RPMI7951 (cell line): ENCODE data around the gene RHBDD1. TPM values are rescaled to one million over a fixed set of nuclear protein-coding genes. Genes with fewer than 3 reads are reported as not detected.
A peak's percentile ranks its signal among the peaks of the same experiment; 100 is the strongest.

Experiments used
- DNase-seq: peaks from one replicate; pipeline ENCODE4 v3.0.0-alpha.2; 2012; ENCODE audit warnings: low read depth
- total RNA-seq: library from RNA; depleted of rRNA; stranded (reverse); fragments of >200 nt; shearing (Covaris generic); gene quantifications from 2 replicates; pipeline ENCODE4 v1.2.3, GENCODE V29; 2014

Gene RHBDD1
- total RNA-seq, 1 experiment from 2014 or later: 7.9 TPM

DNA sequence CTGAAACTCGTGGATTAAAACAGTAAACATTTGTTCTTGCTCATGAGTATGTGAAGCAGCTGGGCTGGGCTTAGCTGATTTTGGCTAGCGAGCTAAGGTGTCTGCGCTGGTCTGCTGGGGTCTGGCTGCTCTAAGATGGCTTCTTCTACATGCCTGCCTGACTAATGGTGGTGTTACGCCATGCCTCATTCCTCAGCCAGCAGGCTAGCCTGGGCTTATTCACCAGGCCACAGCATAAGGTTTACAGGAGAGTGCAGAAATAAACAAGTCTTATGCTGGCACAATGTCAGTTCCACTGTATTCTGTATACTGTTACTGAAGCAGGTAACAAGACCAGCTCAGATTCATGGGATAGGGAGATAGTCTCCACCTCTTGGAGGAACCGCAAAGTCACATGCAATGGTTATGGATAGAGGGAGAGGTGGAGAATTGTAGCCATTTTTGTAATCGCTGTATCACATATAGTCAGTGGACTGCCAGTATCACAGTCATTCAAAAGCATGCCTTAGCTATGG lies 80.0 kb downstream of the RHBDD1 start:
- DNase-seq: peak; percentile 20

- DNase-seq: no peak
Observed at GRCh38 chr2:226916669-226917068, 80.8 kb downstream of the RHBDD1 start.

DNA sequence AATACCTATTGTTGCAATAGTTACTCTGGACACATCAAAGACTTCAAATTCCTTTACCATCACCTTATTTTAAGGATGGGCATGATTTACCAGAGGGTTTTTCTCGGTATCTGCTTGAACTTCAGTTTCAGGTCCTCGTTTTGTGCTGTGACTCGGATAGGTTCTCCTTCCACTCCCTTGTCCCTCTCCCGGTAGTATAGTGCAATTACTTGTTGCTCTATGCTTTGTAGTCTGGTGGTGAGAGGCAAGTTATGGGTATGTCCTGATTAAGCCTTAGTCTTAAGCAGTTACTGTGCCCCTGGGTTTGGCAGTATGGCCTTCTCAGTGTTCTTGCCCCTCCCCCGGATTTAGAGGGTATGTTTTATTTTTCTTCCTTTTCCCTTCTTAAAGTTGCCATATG lies 96.6 kb downstream of the RHBDD1 start:
- no peak for DNase-seq

DNA sequence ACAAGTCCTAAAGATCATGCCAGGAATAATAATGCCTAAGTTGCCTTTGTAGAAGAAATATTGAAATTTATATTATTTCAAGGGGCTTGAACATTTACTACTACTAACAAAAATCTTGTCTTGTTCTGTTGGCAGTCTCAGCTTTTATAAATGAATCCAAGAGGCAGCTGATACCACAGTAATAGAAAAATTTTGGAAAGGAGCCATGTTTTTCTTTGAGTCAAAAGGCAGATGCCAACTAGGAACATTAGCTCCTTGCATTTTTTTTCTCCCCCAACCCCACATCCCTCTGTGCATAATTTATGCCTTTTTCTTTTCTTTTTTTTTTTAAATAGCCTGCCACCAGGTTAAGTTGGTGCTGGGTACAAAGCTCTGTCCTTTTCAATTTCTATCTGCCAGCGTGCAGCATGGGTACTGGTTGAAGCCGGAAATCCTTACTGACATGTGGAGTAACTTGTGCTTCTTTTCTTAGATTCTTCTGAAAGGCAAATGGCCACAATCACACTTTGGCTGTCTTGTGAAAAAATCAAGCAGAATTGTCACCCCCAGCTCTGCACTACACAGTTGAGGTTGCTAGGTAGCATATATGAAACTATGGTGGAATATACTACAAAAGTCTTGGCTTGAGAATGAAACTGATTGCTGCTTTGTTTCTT lies 98.8 kb downstream of the RHBDD1 start:
- DNase-seq: no peak

GRCh38 chr2:226943862-226944620 lies 108.2 kb downstream of the RHBDD1 start:
- no peak for DNase-seq

DNA sequence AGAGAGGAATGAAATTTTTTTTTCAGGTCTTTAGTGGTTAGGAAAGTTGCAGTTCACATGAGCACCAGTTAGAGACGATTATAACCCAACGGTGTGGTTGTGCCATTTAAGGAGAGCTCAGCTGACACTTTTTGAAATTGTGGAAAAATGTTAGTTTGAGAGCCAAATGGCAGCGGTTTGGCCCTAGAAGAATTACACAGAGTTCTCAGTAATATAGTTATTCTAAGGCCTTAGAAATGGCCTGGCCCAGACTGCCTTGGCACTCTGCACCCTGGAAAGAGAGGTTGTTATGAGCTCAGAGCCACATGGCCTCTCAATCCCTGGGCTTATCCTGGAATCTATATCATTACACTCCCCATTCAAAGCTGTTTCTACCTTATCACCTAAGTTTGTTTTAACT lies 117.4 kb downstream of the RHBDD1 start:
- no peak for DNase-seq

- DNase-seq: no peak
Observed at GRCh38 chr2:226953826-226954225, 118.0 kb downstream of the RHBDD1 start.

DNA sequence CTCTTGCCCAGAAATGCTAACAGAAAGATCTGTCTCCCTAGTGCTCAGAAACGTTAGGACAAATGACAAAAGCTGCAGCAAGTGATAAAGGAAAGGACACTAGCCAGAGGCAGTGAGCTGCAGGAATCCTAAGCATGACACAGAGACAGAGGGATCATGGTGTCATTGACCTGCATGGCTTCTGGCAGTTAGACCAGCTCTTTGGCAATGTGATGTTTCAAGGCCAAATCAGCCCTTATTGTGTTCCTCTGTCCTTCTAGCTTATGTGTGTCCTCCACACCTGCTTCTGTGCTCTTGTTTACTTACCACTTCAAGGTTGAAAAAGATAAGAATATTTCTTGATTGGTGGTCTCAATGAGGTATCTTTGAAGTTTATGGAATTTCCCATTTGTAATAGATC lies 120.8 kb downstream of the RHBDD1 start:
- no peak for DNase-seq

DNA sequence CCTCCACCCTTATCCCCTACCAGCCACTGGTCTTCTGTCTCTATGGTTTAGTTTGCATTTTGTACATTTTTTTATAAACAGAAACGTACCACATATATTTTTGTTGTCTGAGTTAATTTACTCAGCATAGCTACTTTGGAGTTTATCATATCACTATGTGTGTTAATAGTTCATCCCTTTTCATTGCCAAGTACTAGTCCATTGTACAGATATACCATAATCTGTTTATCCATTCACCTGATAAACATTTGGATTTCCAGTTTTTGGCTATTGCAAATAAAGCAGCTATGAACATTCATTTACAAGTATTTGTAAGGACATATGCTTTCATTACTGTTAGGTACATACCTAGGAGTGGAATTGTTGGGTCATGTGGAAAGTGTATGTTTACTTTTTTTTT lies 123.6 kb downstream of the RHBDD1 start:
- no peak for DNase-seq

DNA sequence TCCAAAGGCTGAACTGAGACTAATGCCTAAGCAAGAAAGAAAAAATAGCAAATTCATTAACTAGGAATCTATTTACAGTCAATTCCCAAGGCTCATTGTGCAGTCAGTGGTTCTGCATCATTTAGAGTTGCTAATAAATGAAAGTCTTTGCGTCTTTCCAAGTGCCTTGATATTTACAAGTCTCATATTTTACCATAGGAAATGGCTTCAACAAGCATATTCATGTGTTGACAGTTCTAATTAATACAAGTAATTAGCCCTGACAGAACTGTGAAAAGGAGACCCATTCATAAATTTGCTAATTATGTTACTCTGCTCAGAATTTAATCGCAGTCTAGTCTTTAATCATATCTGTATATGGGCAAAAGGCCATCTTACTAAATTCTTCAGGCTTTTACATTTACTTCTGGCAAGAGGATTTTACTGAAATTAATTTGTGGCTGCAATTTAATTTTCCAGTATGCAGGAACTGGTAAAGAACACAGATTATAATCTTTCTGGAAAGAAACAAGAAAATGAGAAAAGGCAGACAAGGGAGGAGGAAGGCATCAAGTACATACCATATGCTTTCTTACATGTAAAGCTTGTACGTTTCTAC lies 126.4 kb downstream of the RHBDD1 start:
- no peak for DNase-seq

DNA sequence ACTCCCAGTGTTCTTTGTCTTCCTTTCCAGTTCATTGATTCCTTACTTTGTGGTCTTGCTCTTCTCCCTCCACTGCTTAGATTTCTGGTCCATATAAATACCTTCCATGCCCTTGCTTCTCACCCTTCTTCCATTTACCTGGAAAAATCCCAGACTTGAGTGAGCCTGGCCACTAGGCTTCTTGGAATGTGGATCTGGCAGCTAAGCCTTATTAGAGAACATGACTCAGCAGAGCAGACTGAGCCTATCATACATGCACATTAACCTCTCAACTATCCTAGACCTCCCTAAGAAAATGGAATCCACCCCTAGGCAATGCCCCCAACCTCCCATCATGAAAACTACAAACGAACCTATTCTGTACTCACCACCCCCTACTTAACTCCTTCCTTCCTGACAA lies 127.7 kb downstream of the RHBDD1 start:
- DNase-seq: peak; percentile 82

DNA sequence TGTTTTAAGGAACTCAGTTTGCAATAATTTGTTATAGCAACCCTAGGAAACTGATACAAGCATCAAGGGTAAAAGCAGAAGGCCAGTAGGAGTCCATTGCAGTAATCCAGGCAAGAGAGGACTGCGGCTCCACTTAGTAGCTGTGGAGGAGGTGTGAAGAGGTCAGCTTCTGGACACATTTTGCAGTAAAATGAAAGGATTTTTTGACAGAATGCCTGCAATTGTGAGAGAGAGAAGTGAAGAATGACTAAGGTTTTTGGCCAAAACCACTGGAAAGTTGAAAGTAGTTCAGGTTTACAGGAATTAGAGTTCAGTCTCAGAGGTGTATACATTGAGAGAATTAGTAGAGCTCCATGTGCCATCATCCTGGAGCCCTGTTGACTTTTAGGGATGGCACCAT lies 129.5 kb downstream of the RHBDD1 start:
- no peak for DNase-seq

GRCh38 chr2:226969417-226970080 lies 133.7 kb downstream of the RHBDD1 start:
- no peak for DNase-seq

- no peak for DNase-seq
Observed at GRCh38 chr2:226970362-226970761, 134.5 kb downstream of the RHBDD1 start.

GRCh38 chr2:226971084-226971483 lies 135.2 kb downstream of the RHBDD1 start:
- DNase-seq: no peak

- no peak for DNase-seq
Observed at GRCh38 chr2:226971770-226972169, 135.9 kb downstream of the RHBDD1 start.

GRCh38 chr2:226973816-226974215 lies 138.0 kb downstream of the RHBDD1 start:
- DNase-seq: no peak

GRCh38 chr2:226977775-226978190 lies 141.9 kb downstream of the RHBDD1 start:
- peak; percentile 83 for DNase-seq

GRCh38 chr2:226978300-226978699 lies 142.4 kb downstream of the RHBDD1 start:
- DNase-seq: no peak

DNA sequence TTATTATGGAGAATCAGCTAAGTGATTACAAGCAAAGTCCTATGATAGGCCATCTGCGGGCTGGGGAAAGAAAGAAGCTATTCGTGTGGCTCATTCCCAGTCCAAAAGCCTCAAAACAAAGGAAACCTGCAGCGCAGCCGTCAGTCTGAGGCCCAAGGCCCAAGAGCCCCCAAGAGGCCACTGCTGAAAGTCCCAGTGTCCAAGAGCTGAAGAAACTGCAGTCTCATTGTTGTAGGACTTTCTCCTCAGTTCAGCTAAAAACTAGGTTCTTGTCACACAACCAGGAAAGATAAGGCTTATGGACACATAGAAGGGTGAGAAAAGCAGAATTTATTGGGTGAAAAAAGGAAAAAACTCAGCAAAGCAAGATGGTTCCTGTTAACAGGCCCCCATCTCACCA lies 143.2 kb downstream of the RHBDD1 start:
- DNase-seq: no peak

DNA sequence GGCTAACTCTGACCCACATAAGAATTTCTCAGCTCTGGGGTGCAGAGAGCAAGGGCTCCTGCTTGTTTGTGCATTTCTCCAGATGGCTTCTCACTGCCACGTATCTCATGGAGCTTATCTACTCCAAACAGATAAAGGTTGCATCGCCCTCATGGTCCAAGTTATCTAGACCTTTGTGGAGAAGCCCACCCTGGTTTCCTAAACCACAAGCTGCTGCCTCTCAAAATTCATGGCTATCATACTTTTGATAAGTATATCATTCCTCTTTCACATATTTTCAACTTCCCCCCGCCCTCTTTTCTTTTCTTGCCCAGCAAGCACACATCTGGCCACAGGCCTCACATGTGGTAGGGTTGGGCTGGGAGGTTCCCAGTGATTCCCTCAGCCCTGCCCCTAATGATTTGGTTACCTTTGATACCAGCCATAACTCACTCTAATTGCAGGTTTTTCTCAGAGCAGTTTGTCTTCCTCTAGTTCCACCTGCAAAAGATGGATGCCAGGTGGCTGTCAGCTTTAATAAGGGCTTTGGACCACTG lies 146.0 kb downstream of the RHBDD1 start:
- DNase-seq: no peak
